Duodenal mucosa (tissue), 2 donors: Measurements from ENCODE around the gene CEMP1.

Experiments
- H3K27ac ChIP-seq: one replicate; pipeline ENCODE4 v1.7.0; 2013; ENCODE audit warnings: low read depth, low read length
- H3K27me3 ChIP-seq, 2 donors: one replicate each; pipeline ENCODE4 v1.7.0; 2013; ENCODE audit warnings: low read length in 2 of 2, control low read depth in 1 of 2; ENCODE audit not compliant: insufficient read depth in 2 of 2, control insufficient read depth in 1 of 2
- H3K36me3 ChIP-seq, 2 donors: one replicate each; pipeline ENCODE4 v1.7.0; 2013; ENCODE audit warnings: low read length in 2 of 2, control low read depth in 1 of 2; ENCODE audit not compliant: insufficient read depth in 2 of 2, control insufficient read depth in 1 of 2
- H3K4me1 ChIP-seq, 2 donors: one replicate each; pipeline ENCODE4 v1.7.0; 2013; ENCODE audit warnings: low read length in 2 of 2, control low read depth in 1 of 2; ENCODE audit not compliant: insufficient read depth in 2 of 2, control insufficient read depth in 1 of 2
- H3K4me3 ChIP-seq, 2 donors: one replicate each; pipeline ENCODE4 v1.7.0; 2013; ENCODE audit warnings: low read length in 2 of 2, low read depth in 1 of 2
- H3K9ac ChIP-seq, 2 donors: one replicate each; pipeline ENCODE4 v1.7.0; 2013; ENCODE audit warnings: low read length in 2 of 2, low read depth in 1 of 2
- H3K9me3 ChIP-seq, 2 donors: one replicate each; pipeline ENCODE4 v1.7.0; 2013; ENCODE audit warnings: low read length in 2 of 2, control low read depth in 1 of 2; ENCODE audit not compliant: control insufficient read depth in 1 of 2

CEMP1 gene

DNA sequence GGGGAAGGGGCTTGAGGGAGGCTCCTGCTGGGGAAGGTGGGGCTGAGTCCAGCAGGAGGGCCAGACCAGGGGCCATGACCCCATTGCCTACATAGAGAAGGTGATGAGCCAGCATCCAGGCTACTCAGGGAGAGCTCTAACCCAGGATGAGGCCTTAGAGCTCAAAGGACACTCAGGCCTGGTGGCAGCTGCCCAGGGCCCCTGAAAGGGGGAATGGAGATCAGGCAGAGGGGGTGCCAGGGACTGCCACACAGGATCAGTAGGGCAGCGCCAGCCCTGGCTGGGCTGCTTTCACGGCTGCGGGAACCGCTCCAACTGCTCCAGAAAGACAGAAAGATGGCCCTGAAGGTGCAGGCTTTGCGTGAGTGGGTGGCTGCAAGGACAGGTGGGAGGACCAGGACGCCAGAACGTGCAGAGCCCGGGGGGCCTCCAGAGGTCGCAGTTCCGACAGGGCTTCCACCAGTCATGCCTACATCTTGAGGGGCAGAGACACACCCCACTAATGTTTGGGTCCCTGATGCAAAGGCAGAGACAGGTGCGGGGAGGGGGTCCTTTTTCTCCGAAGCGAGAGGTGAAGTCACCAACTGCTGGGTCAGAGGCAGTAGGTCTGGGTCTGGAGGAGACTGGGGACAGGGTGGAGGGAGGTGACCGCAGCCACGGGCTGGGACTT lies 18.3 kb downstream of the CEMP1 start:
- H3K36me3 ChIP-seq, result peaks cover 0 to 3% of the 10 kb centered on the region in 2 donors
- H3K27me3 ChIP-seq, result no peaks in the 10 kb centered on the region
- H3K9ac ChIP-seq, result peak overlapping the region; percentile 4 to 98
- H3K4me3 ChIP-seq, result peak overlapping the region; percentile 34 to 51
- H3K9me3 ChIP-seq, result no peaks in the 10 kb centered on the region
- H3K4me1 ChIP-seq, result peaks cover 37 to 44% of the 10 kb centered on the region in 2 donors
- peak overlapping the region; percentile 98 for H3K27ac ChIP-seq

DNA sequence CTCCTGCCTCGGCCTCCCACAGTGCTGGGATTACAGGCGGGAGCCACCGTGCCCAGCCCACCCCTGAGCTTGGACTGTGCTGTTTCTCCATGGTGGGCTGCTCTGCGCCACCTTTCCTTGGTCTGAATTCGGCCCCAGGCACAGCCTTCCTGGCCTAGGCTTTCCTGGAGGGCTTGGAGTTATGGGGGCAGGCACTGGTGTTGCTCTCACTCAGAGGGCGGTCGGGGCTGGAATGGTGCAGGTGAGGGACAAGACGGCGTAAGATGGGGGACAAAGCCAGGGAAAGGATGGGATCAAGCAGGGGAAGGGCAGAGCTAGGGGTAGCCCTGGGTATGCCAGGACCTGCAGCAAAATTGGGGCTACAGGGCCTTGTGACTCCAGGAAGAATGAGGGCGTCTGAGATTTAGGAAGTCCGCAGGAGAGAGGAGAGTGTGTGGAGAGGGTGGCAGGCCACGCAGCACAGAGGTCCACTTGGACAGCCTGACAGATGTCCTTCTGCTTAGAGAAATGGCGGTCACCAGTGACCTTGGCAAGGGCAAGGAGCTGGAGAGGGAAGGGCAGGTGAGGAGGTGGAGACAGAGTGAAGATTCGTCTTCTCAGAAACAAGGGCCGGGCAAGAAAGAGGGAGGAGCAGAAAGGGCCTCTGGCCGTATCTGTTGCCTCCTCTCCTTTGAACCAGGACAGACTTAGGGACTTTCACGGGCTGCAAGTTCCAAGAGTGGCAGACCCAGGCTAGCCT lies 19.0 kb downstream of the CEMP1 start:
- Histone ChIP-seq H3K36me3 (peaks cover 0 to 3% of the 10 kb centered on the region in 2 donors), H3K4me3 (no peak overlapping the region), H3K4me1 (peaks cover 30 to 40% of the 10 kb centered on the region in 2 donors), H3K27me3 (no peaks in the 10 kb centered on the region), H3K9me3 (no peaks in the 10 kb centered on the region), H3K9ac (no peak overlapping the region), H3K27ac (no peak overlapping the region)

DNA sequence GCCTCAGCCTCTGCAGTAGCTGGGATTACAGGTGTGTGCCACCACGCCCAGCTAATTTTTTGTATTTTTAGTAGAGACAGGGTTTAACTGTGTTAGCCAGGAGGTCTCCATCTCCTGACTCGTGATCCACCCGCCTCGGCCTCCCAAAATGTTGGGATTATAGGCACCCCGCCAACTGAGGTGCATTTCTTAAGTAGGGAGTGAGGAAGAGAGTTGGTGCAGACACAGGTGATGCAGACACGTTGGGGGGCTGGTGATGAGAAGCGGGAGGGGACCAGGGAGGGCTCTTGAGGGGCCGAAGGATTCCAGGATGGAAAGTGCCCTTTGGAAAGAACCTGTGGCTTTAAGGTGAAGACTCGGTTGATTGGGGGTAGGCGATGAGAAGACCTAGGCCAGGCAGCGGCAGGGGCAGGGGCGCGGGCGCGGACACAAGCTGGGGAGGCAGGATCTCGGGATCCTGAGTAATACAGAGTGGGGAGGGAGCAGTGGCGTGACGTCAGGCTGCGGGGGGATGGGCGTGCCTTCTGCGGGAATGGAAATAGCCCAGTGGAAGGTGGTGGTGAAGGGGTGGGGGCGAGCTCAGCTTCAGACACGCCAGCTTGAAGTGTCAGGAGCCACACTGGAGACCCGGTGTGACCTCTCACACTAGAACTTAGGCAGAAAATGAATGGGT lies 19.9 kb downstream of the CEMP1 start:
- Histone ChIP-seq H3K9ac (no peak overlapping the region), H3K27ac (no peak overlapping the region)

DNA sequence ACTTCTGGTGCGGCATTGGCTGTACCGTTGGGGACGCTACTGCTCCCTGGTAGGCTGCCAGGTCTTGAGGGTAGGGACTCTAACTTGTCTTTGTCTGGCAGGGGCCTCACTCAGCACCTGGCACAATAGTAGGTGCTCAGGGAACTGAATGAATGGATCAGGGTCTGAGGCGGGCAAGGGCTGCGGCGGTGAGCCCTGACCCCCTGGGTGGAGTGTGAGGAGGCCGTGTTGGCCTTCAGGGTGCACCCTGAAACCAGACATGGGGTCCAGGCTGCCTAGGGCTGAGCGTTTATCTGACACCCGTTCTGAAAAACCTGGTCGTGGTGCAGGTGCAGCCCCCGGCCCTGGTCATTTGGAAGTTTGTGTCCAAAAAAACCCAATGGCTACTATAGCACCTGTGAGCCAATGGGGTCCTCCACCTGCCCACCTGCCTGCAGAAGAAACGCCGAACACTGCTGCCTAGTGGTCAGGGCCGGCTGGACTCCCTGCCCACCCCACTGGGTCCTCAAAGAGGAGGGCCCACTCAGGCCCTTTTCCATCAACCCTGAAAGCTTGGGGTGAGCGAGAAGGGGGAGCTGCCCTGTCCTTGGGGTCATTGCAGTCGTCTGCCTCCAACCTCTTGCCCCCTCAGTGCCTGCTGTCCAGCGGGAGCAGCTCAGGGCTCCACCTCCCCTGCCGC lies 22.3 kb downstream of the CEMP1 start:
- H3K27ac ChIP-seq, result no peak overlapping the region
- no peak overlapping the region for H3K4me3 ChIP-seq

More for the DNA sequence above, 19.9 kb downstream of the CEMP1 start:
- peak overlapping the region in 1 of 2 donors; percentile 16 for H3K4me3 ChIP-seq
- peaks cover 0 to 1% of the 10 kb centered on the region in 2 donors for H3K36me3 ChIP-seq
- H3K9me3 ChIP-seq, result no peaks in the 10 kb centered on the region
- peaks cover 21 to 31% of the 10 kb centered on the region in 2 donors for H3K4me1 ChIP-seq
- no peaks in the 10 kb centered on the region for H3K27me3 ChIP-seq

DNA sequence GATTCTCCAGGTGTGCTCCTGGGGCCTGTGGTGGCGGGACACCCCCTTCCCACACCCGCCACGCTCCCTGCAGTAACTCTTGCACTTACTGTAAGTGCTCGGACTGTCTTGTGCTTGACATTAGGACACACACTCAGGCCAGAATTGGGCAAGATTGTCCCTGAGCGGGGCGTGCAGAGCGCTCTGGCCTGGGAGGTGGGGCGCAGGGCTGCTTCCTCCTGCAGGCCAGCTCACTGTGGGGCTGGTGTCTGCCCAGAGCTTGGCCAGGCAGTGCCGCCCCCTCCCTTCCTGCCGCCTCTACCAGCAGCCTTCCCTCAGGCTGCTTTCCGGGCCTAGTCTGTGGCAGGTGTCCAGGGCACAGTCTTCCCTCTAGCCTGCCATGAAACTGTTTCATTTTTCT lies 23.5 kb downstream of the CEMP1 start:
- Histone ChIP-seq H3K9me3 (no peaks in the 10 kb centered on the region), H3K36me3 (no peaks in the 10 kb centered on the region), H3K4me1 (peaks cover 0 to 9% of the 10 kb centered on the region in 2 donors), H3K9ac (no peak overlapping the region), H3K27me3 (no peaks in the 10 kb centered on the region), H3K27ac (peak overlapping the region; percentile 32), H3K4me3 (no peak overlapping the region)

More for the DNA sequence above, 22.3 kb downstream of the CEMP1 start:
- Histone ChIP-seq H3K9ac (no peak overlapping the region), H3K4me1 (peaks cover 6 to 15% of the 10 kb centered on the region in 2 donors), H3K36me3 (no peaks in the 10 kb centered on the region), H3K9me3 (no peaks in the 10 kb centered on the region), H3K27me3 (no peaks in the 10 kb centered on the region)

DNA sequence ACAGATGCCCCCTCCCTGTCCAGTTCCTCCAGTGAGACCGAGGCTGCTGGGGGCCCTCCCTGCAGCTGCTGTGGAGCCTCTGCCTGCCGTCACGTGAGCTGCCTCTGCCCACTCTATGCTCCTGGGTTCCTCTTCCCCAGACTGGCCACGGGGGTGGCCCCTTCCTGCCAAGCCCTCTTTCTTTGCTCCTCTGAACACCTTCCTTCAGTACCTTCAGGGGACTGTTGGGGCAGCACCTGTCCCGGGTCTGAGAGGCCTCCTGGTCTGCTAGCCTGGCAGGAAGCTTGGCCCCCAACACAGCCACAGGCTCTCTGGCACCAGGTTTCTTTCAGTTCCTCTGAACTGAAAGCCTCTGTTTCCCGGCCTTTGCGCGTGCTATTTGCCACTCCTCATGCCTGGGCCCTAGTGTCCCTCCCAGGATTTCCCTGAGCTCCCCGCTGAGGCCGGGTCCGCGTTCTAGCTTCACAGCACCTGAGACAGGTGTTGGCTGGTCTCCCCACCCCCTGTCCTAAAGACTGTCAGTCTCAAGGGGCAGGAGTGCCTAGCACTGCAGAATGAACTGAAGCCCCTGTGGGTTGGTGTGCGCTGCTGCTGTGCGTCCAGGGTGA lies 24.1 kb downstream of the CEMP1 start:
- Histone ChIP-seq H3K9me3 (no peaks in the 10 kb centered on the region), H3K27ac (peak overlapping the region; percentile 32)

DNA sequence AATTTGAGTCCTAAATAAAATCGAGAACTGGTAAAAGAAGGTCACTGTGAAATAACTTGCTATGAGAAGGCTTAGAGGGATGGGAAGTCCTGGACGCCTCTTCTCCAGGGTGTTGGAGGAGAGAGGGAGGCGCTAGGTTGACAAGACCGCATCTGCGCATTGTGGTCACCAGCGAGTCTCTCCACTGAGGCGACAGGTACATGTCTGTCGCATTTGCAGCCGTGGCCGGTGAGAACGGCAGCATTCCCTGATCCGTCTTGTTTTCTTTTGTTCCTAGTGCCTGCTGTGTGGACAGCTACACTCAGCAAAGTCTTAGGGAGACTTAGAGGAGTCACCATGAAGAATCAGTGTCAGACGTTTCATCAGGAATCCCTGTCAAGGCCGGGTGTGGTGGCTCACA lies 25.5 kb downstream of the CEMP1 start:
- Histone ChIP-seq H3K36me3 (no peaks in the 10 kb centered on the region), H3K4me1 (peaks cover 0 to 9% of the 10 kb centered on the region in 2 donors), H3K4me3 (no peak overlapping the region), H3K9ac (no peak overlapping the region), H3K9me3 (no peaks in the 10 kb centered on the region), H3K27me3 (no peaks in the 10 kb centered on the region), H3K27ac (no peak overlapping the region)

More for the DNA sequence above, 24.1 kb downstream of the CEMP1 start:
- H3K36me3 ChIP-seq, result no peaks in the 10 kb centered on the region
- H3K9ac ChIP-seq, result no peak overlapping the region
- no peaks in the 10 kb centered on the region for H3K27me3 ChIP-seq
- peaks cover 0 to 5% of the 10 kb centered on the region in 2 donors for H3K4me1 ChIP-seq
- no peak overlapping the region for H3K4me3 ChIP-seq

DNA sequence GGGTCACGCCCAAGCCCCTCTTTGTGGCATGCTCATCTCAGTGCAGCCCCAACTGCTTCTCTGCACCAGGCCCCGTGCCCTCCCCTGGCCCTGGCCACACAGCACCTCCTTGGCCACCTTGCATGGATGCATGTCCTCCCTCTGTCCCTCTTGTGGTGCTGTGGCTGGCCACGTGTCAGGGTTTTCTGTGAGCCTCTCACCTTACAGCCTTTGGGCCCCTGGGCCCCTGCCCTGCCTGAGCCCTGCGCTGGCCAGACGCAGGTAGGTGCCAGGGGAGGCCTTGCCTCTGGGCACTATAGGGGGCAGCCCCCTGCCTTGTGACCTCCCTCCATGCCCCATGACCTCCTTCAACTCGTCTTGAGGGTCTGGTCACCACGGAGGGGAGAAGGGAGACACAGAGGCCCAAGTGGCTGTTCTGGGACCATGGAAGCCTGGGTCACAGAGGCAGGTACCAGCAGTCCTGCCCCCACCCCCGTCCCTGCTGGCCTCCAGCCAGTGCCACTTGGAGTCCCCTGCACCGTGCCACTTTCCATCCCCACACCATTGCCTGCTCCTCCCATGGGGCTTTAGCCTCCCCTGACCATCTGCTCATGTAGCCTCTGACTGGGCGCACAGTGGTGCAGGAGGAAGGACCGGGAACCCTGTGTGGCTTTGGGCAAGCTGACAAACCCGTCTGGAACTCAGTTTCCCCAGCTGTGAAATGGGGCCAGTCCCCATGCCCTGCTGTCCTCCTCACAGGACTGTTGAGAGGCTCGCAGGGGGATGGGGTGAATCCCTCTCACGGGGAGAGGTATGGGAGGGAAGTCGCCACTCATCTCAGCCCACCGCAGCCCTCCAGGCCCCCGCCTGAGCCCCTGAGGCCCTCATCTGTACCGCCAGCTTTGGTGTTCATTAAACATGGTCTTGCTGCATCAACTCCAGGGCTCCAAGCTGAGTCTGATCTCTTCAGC lies 29.0 kb downstream of the CEMP1 start:
- no peaks in the 10 kb centered on the region for H3K9me3 ChIP-seq
- peaks cover 2 to 6% of the 10 kb centered on the region in 2 donors for H3K36me3 ChIP-seq
- peaks cover 5 to 15% of the 10 kb centered on the region in 2 donors for H3K4me1 ChIP-seq
- H3K9ac ChIP-seq, result no peak overlapping the region
- H3K27me3 ChIP-seq, result no peaks in the 10 kb centered on the region
- H3K4me3 ChIP-seq, result no peak overlapping the region
- H3K27ac ChIP-seq, result no peak overlapping the region
